GM13976 (cell line): ENCODE results near the gene LTN1.
A peak's percentile ranks its signal among the peaks of the same experiment; 100 is the strongest.

ENCODE experiments used
- DNase-seq: peaks from one replicate; pipeline ENCODE4 v3.0.0; 2012; ENCODE audit warnings: low spot score
- CTCF ChIP-seq: IDR thresholded peaks from 2 replicates; pipeline ENCODE4 v1.5.1; 2012; ENCODE audit warnings: borderline replicate concordance, mild to moderate bottlenecking; ENCODE audit not compliant: insufficient read depth; ENCODE audit errors: extremely low read depth, missing control alignments, control extremely low read depth
- in situ Hi-C: fragments of 300-500 bp; cut with MboI; formaldehyde crosslinking; loops from one replicate; pipeline ENCODE4 v1.12.0; 2022; ENCODE audit warnings: low sequenced_read_pairs, mixed read lengths, inconsistent platforms; ENCODE audit not compliant: unreplicated experiment

The LTN1 gene

DNA sequence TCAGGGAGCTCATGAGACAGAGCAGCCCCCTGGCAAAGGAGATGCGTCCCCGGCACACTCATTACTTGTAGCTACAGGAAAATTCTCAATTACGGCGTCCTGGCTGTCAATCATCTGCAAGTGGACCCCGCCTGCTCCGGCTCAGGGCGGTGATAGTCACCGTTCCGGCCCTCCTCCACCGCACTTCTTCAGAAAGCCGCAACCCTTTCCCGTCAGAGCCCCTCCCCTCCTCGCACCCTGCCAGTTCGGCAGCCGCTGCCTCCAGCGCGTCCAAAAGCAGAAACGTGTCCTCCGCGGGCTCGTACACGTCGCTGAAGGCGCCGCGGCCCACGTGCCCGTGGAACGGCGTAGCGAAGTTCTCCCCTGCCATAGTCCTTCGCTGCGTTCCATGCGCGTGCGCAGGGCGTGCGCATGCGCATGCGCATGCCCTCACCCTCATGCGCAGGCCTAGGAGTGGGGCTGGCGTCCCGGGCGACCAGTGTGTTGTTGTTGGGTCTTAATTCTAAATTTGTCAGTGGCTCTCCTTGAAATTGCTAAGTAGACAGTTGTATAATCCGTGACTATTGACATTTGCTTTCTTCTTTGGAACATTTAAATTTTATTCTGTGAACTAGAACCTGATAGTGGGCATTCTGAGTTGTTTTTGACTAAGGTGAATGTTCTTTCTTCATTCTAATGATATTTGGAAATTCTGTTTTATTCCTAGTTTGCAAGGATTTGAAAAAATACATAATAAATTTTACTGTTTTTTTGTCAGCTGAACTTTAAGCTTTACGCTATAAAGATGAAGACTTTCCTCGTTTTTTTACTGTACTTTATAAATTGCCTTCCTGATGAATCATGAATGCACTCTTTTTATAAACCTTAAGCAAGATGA is 107.5 kb downstream of the LTN1 start:
- in situ Hi-C loops, result no loop called here
- no peak for TF ChIP-seq CTCF
- peak; percentile 95 for DNase-seq

DNA sequence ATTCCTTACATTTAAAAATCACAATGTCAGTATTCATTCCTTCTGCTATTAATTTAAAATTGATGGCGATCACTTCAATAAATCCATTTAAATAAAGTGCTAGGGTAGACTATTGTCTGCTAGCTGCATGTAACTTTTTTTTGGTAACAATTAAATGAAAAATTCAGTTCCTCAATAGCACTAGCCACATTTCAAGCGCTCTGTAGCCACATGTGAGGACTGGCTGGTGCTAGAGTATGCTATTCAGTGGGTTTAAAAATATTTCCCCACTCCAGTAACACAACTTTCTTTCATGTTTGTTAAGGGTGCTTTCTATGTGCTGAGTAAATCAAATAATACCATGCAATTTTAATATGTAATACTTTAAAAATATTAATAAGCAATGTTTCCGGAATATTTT is 108.2 kb downstream of the LTN1 start:
- no peak for TF ChIP-seq CTCF
- in situ Hi-C loops, result no loop called here

GRCh38 chr21:28883931-28884330 is 108.7 kb downstream of the LTN1 start:
- no peak for DNase-seq
- in situ Hi-C loops, result no loop called here
- TF ChIP-seq CTCF, result no peak

More for the DNA sequence above, 108.2 kb downstream of the LTN1 start:
- no peak for DNase-seq

GRCh38 chr21:28882345-28882744 is 110.3 kb downstream of the LTN1 start:
- DNase-seq, result no peak
- in situ Hi-C loops, result no loop called here
- no peak for TF ChIP-seq CTCF
